SHP77 (cell line): ENCODE data around the gene DSEL.

Experiments used
- DNase-seq, 2 experiments: peaks; one replicate each; lab custom pipeline; 2025; lab: John Stamatoyannopoulos, UW

The DSEL gene

GRCh38 chr18:67516539-67517443 is at the start of gene DSEL:
TSS of gene DSEL (minus strand) at chr18:67516720. CDS start at chr18:67514608, 2,112 bp downstream.
- DNase-seq, result peak; percentile 82 to 86

- DNase-seq, result no peak
These were observed 36.9 kb upstream of the DSEL start for GRCh38 chr18:67553437-67553836.

GRCh38 chr18:67550872-67551520 is 34.5 kb upstream of the DSEL start:
- no peak for DNase-seq

GRCh38 chr18:67549946-67550345 is 33.4 kb upstream of the DSEL start:
- no peak for DNase-seq

- DNase-seq, result no peak
These were observed 29.2 kb upstream of the DSEL start for GRCh38 chr18:67545681-67546080.

GRCh38 chr18:67540559-67540958 is 24.0 kb upstream of the DSEL start:
- DNase-seq, result no peak

GRCh38 chr18:67531929-67532328 is 15.4 kb upstream of the DSEL start:
- DNase-seq, result no peak

GRCh38 chr18:67525328-67526099 is 9.0 kb upstream of the DSEL start:
- no peak for DNase-seq

- DNase-seq, result no peak
These were observed 3.9 kb upstream of the DSEL start for GRCh38 chr18:67520351-67520921.

GRCh38 chr18:67519592-67519991 is 3.1 kb upstream of the DSEL start:
- no peak for DNase-seq

- DNase-seq, result no peak
These were observed 2.0 kb upstream of the DSEL start for GRCh38 chr18:67518566-67518965.

- peak; percentile 26 to 51 for DNase-seq
These were observed 885 bp upstream of the DSEL start for GRCh38 chr18:67517444-67517765.

GRCh38 chr18:67515942-67516538 is 480 bp downstream of the DSEL start:
- DNase-seq, result peak; percentile 63 to 88

- DNase-seq, result no peak
These were observed 1.5 kb downstream of the DSEL start for GRCh38 chr18:67514901-67515540.

GRCh38 chr18:67514465-67514864 is 2.1 kb downstream of the DSEL start:
- DNase-seq, result no peak

- DNase-seq, result no peak
These were observed 3.2 kb downstream of the DSEL start for GRCh38 chr18:67513280-67513679.

- no peak for DNase-seq
These were observed 4.7 kb downstream of the DSEL start for GRCh38 chr18:67511840-67512239.

GRCh38 chr18:67510831-67511230 is 5.7 kb downstream of the DSEL start:
- DNase-seq, result no peak

- no peak for DNase-seq
These were observed 6.7 kb downstream of the DSEL start for GRCh38 chr18:67509741-67510391.

GRCh38 chr18:67508146-67508545 is 8.4 kb downstream of the DSEL start:
- DNase-seq, result no peak

- no peak for DNase-seq
These were observed 11.8 kb downstream of the DSEL start for GRCh38 chr18:67504739-67505138.
